Measurements from ENCODE around the gene RCOR3.

RCOR3 gene

DNA sequence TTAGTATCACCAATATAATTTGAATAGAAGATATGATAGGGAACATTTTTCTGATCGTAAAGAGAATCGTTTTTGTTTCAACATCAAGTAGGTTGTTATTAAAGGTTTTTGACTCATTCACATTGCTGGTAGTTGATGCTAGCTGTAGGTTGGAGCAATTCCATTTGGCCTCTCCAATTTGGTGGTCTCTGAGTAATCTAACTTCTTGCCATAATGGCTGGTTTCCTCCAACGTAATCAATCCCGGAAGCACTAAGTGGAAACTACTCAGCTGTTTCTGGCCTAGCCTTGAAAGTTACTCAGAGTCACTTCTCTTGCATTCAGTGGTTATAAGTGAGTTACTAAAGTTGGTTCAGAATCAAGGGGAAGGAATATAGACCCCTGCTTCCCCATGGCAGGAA is 26.0 kb downstream of the RCOR3 start:
- ChIA-PET POLR2A (ENCODE audit: low non-redundant PET) (no interaction called here), CTCF (no interaction called here)
- DNase-seq (ENCODE audit: low spot score) = no peak
- TF ChIP-seq, protein P1, sequence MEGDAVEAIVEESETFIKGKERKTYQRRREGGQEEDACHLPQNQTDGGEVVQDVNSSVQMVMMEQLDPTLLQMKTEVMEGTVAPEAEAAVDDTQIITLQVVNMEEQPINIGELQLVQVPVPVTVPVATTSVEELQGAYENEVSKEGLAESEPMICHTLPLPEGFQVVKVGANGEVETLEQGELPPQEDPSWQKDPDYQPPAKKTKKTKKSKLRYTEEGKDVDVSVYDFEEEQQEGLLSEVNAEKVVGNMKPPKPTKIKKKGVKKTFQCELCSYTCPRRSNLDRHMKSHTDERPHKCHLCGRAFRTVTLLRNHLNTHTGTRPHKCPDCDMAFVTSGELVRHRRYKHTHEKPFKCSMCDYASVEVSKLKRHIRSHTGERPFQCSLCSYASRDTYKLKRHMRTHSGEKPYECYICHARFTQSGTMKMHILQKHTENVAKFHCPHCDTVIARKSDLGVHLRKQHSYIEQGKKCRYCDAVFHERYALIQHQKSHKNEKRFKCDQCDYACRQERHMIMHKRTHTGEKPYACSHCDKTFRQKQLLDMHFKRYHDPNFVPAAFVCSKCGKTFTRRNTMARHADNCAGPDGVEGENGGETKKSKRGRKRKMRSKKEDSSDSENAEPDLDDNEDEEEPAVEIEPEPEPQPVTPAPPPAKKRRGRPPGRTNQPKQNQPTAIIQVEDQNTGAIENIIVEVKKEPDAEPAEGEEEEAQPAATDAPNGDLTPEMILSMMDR (conservative IDR thresholded peaks at IDR 0.05; ENCODE audit: low read depth) = no peak
- H3K27ac ChIP-seq = no peak overlapping the region

- CTCF ChIA-PET = no interaction called here
- DNase-seq (ENCODE audit: low spot score) = no peak
Observed at GRCh38 chr1:211287218-211287617, 28.1 kb downstream of the RCOR3 start.

GRCh38 chr1:211292411-211292810 is 33.2 kb downstream of the RCOR3 start:
- CTCF ChIA-PET = no interaction called here

More at GRCh38 chr1:211287218-211287617, 28.1 kb downstream of the RCOR3 start:
- no peak overlapping the region for H3K27ac ChIP-seq
- TF ChIP-seq, protein P1 (conservative IDR thresholded peaks at IDR 0.05; ENCODE audit: low read depth) = no peak
- POLR2A ChIA-PET (ENCODE audit: low non-redundant PET) = no interaction called here

DNA sequence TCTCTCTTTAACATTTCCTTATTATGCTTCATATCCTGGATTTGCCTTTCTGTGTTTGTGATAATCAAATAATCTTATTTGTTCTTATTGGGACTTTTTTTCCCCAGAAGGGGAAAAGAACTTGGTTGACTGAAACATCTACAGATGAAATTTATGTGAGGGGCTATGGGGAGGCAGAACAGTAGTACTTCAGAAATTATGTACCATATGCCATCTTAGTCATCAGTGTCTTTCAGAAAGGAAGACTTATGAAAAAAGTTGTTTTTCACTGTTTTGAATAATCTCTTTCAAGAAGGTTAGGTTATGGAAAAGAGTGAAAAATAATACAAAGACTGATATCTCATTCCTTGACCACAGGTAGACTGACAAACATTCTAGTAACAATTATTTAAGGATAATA is 37.2 kb downstream of the RCOR3 start:
- no peak overlapping the region for H3K27ac ChIP-seq
- TF ChIP-seq, protein P1 (conservative IDR thresholded peaks at IDR 0.05; ENCODE audit: low read depth) = no peak
- ChIA-PET CTCF (no interaction called here), POLR2A (ENCODE audit: low non-redundant PET) (no interaction called here)
- no peak for DNase-seq (ENCODE audit: low spot score)

More at GRCh38 chr1:211292411-211292810, 33.2 kb downstream of the RCOR3 start:
- TF ChIP-seq, protein P1 (conservative IDR thresholded peaks at IDR 0.05; ENCODE audit: low read depth) = no peak
- no peak overlapping the region for H3K27ac ChIP-seq
- POLR2A ChIA-PET (ENCODE audit: low non-redundant PET) = no interaction called here
- DNase-seq (ENCODE audit: low spot score) = no peak

DNA sequence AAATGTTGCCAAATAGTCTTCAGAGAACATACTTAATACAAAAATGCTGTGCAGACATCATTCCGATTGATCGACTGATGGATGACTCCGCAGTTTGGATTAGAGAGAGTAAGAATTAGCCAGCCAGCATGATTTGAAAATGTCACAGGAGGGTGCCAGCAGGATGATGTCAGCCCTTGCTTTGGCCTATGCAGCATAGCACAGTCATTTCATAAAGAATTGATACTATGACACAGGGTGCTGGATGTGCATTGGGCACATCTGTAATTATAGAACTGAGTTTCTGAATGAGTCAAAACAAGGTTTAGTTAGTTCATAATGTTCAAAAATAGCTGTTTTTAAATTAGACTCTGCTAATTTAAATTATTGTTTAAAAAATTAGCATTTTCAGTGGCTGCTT is 45.9 kb downstream of the RCOR3 start:
- TF ChIP-seq, protein P1 (conservative IDR thresholded peaks at IDR 0.05; ENCODE audit: low read depth) = no peak
- POLR2A ChIA-PET (ENCODE audit: low non-redundant PET) = no interaction called here
- DNase-seq (ENCODE audit: low spot score) = no peak
- CTCF ChIA-PET = no interaction called here
- H3K27ac ChIP-seq = no peak overlapping the region

- CTCF ChIA-PET = no interaction called here
- POLR2A ChIA-PET (ENCODE audit: low non-redundant PET) = no interaction called here
- no peak for DNase-seq (ENCODE audit: low spot score)
- TF ChIP-seq, protein P1 (conservative IDR thresholded peaks at IDR 0.05; ENCODE audit: low read depth) = no peak
- no peak overlapping the region for H3K27ac ChIP-seq
Observed at GRCh38 chr1:211309617-211310016, 50.5 kb downstream of the RCOR3 start.

DNA sequence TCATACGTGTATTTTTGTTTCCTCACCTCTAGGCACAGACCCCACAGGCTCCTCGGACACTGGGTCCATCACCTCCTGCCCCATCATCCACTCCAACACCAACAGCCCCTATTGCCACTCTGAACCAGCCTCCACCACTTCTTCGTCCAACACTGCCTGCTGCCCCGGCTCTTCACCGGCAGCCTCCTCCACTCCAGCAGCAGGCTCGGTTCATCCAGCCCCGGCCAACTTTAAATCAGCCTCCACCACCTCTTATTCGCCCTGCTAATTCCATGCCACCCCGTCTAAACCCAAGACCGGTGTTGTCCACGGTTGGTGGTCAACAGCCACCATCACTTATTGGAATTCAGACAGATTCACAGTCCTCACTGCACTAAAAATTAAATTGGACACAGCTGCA is 54.2 kb downstream of the RCOR3 start:
- POLR2A ChIA-PET (ENCODE audit: low non-redundant PET) = no interaction called here
- CTCF ChIA-PET = no interaction called here
- DNase-seq (ENCODE audit: low spot score) = no peak
- TF ChIP-seq, protein P1 (conservative IDR thresholded peaks at IDR 0.05; ENCODE audit: low read depth) = no peak
- no peak overlapping the region for H3K27ac ChIP-seq
